ENCODE results near the gene ST3GAL3.
"Not testable (repeated sequence)": the region's sequence is repeated elsewhere in the genome, so short reads cannot be mapped to it uniquely, and the experiment has no call there.

The ST3GAL3 gene

DNA sequence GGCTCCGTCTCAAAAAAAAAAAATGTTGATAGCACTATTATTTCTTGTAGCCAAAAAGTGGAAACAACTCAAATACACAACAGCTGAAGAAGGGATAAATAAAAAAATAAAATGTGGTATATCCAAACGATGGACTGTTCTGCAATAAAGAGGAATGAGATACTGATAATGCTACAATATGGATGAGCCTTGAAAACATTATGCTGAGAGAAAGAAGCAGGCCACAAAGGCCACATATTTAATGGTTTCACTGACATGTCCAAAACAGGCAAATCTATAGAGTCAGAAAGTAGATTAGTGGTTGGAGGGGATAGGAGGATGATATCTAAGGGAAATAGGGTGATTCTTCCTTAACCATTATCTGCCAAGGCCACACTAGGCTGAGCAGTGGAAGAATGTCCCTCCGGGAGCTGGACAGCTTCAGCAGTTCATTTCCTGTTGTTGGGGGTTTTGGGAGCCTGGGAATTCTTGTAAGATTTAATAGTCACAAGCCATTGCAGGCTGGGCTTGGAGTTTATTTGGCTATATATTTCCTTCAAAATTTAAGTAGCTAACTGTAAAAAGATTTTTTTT, 53.5 kb downstream of the ST3GAL3 start:
- no peak for DNase-seq

DNA sequence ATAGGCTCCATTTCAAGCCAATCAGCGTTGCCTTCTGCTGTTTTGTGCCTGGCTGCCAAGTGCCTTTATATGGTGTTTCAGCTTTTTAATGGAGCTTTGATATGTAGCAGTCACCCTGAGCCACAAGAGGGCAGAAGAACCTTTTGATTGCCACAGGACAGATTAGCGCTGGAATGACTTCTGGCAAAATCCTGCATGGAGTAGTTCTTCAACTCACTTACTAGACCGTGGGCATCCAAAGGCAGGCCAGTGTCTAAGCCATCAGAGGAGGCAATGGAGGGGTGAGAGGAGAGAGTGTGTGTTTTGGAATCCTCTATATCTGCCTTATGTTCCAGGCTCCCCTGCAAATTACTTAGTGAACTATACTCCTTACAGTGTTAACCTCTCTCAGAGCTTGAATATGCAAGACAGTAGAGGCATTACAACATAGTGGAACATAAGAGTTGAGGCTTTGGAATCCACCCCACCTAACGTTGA, 56.2 kb downstream of the ST3GAL3 start:
- peak; percentile 95 for DNase-seq

DNA sequence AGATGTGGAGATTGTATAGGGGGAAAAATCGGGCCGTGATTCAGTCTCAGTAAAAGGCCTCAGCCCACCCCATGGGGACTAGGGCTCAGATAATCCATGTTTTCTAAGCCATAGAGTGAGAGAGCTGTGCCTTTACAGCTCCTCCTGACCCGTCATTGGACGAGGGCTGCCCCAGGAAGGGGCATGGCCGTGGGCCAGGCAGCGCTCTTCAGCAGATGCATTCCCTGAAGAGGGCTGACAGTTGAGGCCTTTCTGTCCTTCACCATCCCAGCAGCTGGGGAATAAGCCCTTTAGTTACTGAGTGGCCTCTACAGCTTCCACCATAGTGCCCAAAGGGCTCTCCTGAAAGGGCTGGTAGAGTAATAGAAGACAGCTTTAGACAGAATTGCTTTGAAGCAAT, 57.2 kb downstream of the ST3GAL3 start:
- DNase-seq: peak; percentile 77

DNA sequence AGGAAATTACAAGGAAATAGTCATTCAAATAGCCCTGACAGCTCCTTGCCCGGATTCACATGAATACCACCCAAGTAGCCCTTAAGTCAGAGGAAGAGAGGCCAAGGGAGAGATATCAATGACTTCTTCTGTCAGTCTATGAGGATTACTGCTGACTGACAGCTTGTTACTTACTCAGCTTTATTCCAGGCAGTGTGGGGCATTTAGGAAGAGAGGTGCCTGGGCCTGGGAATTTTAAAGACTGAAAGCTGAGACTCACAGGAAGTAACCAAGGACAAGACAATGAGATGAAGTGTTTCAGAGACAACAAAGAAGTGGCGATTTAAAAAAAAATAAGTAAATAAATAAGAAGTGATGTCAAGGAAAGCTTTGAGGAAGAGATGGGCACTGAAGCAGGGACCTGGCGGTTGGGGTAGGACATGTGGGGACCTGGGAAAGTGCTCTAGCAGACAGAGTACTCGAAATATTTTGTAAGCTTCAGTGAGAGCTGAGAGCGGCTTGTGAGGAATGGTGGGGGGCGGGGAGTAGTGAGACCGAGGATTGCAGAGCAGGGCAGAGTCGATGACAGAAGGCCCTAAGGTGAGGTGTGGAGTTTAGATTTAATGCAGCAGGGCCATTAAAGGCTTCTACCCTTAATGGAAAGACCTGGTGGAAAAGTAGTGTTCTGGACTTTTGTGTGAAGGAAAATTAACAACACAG, 58.9 kb downstream of the ST3GAL3 start:
- peak; percentile 86 for DNase-seq

DNA sequence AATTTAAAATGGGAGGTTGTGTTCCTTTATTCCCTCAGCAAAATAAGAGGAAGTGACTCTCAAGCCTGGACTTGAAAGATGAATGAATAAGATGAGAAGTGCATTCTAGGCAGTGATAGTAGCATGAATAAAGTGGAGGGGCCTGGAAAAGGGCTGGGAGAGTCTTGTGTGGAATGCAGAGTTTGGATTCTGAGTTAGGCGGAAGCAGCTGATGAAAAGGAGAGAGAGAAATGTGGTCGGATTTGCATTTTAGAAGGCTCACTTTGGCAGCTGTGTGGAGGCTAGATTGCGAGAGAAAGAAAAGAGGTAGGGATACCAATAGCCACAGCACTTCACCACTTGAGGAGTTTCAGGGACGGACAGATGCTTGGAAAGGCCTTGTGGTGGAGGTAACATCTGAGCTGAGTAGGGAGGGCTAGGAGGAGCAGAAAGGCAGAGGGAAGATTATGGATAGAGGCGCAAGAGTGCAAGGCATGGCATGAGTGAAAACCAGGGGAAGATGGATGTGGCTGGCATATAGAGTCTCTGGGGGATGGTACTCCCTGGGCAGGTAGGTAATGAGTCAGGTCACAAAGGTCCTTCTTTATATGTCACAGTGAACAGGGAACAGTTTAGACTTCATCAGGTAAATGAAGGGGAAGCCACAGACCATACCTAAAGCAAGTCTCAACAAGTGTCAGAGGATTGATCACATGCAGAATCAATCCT, 59.6 kb downstream of the ST3GAL3 start:
- peak; percentile 41 for DNase-seq

DNA sequence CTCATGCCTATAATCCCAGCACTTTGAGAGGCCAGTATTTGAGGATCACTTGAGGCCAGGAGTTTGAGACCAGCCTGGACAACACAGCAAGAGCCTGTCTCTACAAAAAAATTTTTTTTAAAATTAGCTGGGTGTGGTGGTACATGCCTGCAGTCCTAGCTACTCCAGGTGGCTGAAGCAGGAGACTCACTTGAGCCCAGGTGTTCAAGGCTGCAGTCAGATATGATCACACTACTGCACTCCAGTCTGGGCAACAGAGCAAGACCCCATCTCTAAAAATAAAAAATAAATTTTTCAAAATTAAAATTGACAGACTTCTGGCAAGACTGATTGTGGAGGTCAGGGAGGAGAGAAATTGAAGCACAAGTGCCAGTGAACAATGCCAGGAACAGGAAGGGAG, 60.8 kb downstream of the ST3GAL3 start:
- no peak for DNase-seq

DNA sequence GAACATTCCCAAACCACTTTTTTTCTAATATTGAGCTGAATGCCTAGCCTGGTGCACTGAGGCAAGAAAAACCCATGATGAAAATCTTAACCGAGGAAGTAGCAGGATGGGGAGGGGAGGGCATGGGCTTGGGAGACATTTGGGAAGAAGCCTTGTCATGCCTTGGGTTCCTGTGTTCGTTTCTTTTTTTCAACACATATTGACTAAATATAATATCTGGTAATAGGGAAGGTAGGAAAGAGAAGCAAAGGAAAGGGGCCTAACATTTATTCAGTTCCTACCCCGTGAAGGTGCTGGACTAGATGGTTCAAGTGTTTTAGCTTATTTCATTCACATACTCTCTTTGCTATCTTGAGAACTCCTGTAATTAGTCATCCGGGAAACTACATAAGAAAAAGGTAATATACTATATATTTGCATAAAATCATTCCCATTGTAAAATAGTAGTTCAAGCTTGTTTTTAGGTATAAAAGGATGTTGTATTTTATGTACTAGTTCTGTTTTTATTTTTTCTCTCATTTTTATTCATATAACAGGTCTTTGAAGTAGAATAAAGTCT, 62.1 kb downstream of the ST3GAL3 start:
- no peak for DNase-seq

DNA sequence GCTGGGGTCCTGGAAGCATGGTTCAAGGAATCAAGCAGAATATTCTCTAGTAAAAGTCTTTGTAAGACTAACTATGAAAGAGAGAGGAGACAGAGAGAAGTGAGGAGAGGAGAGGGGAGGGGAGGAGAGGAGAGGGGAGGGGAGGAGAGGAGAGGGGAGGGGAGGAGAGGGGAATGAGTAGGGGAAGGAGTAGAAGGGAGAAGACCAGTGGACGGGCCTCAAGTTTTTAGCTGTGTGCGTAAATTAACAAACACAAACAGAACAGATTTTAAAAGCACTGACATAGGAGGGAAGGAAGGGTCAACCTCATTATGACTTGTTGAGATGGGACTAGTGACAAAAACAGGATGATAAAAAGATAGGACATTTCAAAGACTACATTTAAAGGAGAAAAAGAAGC, 62.8 kb downstream of the ST3GAL3 start:
- no peak for DNase-seq

DNA sequence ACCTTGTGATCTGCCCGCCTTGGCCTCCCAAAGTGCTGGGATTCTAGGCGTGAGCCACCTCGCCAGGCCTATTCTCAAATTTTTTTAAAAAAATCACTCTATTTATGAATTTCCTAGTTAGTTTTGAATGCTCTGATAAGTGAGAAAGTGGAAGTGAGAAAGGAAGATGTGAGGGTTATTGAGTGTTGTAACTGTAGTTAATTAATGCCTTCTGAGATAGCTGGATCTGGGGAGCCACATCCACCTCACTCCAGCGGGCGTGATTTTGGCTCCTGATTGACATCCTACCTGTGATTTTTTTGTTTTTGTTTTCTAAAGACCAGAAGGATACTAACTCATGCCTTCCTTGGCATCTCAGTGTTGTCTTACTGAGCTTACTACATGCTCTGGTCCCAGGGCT, 65.6 kb downstream of the ST3GAL3 start:
- DNase-seq: no peak

DNA sequence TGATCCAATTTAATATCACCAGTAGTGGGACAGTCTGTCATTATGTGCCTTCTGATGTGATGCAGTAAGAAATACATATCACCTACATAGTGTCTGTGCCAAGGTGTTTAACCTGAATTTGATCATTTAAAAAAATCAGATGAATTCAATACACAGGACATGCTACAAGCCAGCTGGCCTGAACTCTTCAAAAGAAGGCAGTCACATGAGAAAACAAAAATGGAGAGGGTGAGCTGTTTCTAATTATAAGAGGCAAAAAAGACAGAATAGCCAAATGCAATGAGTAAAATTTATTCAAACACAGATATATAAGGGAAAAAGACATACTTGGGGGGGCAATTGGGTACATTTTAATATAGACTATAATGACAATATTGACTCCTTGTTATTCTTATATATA, 66.5 kb downstream of the ST3GAL3 start:
- no peak for DNase-seq

DNA sequence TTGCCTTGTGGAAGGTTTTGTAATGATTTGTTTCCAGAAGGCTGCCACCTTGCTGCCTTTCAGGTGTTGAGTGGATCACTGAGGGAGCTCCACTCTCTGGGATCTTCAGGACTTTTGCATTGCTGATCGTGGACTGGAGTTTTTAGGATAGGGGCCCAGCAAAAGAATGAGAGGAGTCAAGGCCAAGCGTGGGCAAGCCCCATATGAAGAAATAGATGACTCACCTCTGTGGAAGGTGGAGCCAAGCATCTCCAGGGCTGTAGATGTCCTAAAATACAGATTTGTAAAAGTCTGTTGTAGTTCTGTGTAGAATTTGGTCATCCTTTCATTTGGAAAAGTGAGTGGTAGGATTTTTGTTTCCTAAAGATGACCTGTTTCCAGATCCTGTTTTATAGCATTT, 67.0 kb downstream of the ST3GAL3 start:
- DNase-seq: no peak

DNA sequence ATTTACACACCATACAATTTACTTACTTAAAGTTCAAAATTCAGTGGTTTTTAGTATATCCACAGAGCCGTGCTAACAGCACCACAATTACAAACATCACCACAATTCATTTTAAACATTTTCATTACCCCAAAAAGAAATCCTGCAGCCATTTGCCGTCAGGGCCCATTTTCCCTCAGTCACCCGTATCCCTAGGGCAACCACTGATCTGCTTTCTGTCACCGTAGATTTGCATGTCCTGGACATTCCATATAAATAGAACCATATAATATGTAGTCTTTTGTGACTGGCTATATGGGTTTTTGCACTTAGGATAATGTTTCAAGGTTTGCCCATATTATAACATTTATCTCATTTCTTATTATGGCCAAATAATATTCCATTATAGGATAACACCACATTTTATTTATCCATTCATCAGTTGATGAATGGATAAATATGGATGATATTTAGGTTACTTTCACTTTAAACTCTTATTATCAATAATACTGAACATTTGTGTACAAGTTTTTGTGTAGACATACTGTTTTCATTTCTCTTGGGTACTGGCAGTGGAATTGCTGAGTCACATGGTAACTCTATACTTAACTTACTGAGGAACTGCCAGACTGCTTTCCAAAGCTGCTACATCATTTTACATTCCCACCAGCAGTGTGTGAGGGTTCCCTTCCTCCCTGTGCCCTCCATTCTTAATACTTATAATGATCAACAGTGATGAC, 68.9 kb downstream of the ST3GAL3 start:
- DNase-seq: no peak

DNA sequence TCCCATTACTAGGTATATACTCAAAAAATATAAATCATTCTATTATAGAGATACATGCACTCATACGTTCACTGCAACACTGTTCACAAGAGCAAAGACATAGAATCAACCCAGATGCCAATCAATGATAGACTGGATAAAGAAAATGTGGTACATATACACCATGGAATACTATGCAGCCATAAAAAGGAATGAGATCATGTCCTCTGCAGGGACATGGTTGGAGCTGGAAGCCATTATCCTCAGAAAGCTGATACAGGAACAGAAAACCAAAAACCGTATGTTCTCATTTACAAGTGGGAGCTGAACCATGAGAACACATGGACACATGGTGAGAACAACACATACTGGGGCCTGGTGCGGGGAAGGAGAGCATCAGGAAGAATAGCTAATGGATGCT, 70.6 kb downstream of the ST3GAL3 start:
- DNase-seq: not testable (repeated sequence)

DNA sequence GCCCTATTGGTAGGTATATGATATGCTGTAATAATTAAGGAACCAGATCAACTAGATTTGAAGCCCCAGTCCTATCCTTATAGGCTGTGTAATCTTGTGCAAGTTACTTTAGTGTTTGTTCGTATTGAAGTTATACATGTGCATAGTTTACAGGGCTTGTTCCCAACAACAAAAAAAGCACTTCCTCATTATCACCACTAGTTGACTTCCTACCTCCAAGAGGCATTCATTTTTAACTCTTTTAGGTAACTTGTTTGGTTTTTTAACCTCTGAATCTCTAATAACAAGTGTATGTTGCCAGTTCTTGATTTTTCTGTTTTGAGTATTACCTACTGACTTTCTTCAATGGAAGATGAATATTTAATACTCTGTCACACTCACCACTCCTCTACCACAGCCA, 71.9 kb downstream of the ST3GAL3 start:
- no peak for DNase-seq

DNA sequence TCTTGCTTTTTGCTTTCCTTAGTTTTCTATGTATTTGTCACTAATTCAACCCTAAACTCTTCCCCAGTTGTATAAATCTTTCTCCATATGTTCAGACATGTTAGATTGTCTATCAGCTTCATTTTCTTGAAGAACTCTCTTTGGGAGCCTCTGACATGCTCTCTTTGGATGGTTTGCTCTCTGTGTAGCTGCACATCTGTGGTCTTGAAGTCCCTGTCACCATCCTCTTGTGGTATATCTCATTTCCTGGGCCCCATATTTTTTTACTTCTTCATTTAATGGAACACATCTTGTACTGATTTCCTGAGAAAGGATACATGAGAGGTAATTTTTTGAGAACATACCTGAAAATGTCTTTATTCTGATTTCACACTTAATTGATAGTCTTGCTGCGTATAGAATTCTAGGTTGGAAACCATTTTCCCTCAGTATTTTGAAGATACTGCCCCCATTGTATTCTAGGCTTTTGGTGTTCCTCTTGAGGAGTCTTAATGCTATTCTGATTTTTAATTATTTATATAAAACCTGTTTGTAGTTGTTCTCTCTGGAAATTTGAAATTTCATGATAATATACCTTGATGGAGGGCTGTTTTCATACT, 72.6 kb downstream of the ST3GAL3 start:
- no peak for DNase-seq

DNA sequence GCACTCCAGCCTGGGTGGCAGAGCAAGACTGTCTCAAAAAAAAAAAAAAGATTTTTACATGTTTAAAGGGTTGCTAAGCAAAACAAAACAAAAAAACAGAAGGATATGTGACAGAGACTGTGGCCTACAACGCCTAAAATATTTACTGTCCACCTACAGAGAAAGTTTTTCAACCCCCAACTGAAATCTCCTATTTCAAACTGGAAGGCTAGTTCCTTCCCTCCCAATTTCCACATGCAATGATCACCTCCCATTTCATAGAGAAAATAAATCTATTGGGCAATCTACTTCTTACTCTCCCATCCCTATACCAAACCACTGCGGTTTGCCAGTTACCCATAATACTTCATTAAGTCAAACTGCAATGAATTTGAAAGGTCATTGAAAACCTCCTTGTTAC, 74.2 kb downstream of the ST3GAL3 start:
- DNase-seq: no peak

DNA sequence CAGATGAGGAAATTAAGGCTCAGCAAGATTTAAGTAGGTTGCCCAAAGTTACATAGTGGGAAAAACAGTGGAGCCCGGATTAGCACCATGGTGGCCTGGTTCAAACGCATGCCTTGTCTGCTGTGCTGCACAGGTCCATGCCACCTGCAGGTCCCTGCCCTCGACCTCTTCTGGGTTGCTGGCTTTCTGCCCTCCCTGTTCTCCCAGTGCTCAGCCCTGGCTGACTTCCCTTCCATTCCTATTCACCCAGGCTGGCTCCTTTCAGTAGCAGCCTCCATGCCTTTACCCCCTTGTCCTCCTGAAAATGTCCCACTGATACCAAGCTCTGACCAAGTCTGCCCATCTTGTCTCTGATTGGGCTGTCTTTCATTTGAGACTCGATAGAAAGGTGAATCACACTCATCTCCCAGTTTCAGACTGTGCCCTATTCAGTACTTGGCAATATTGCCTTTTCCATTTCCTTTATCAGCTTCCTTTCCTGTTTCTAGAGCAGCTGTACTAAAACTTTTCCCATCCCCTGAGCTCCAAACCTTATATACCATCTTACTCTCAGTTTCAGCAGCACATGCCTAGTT, 75.8 kb downstream of the ST3GAL3 start:
- no peak for DNase-seq

DNA sequence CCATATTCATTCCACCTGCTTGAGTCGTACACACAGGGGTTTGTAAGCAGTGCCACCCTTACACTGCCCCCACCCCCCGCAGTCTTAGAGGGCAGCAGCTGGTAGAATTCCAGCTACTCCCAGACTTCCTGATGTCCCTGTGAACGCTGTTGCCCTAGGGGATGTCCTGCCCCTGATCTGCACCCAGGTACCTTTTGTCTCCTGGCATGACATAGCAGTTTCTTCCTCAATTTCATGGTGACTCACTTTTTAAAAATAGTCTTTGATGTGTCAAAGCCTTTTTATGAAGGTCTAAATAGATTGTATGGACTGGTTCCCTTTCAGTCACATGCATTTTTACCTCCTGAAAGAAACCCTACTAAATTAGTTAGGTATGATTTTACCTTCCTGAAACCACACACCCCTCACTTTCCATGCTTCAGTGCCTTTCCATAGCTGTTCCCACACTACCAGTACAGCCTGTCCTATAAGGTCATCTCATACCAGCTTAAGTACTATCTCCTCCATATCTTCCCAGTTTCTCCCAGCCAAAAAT, 76.4 kb downstream of the ST3GAL3 start:
- no peak for DNase-seq

DNA sequence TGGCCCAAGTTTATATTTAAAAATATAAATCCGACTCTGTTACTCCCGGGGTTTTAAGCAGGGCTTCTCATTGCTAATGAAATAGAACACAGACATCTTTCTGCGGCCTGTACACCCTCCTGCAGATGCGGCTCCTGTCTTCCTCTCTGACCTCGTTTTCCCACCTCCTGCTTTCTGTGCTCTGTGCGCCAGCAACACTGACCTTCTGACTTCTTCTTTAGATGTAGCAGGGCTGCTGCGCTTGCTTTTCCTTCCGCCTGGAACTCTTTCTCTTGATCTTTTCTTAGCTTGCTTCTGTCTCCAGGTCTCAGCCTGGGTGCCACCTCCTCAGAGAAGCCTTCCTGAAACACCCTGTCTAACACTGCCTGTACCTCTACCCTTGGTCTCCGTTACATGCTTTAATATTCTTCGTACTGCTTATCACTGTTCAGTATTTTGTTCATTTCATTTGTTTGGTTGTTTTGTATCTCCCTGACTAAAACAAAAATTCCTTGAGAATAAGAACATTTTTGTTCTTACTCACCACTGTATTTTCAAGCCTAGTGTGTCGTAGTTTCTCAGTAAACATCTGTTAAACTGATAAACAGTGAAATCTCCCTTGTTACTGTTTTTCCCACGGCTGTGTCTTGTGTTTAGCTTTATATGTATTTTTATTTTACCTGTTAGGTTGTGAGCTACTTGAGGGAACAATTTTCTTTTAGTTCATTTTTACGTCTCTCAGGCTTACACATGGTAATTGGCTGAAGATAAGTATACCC, 79.0 kb downstream of the ST3GAL3 start:
- no peak for DNase-seq

DNA sequence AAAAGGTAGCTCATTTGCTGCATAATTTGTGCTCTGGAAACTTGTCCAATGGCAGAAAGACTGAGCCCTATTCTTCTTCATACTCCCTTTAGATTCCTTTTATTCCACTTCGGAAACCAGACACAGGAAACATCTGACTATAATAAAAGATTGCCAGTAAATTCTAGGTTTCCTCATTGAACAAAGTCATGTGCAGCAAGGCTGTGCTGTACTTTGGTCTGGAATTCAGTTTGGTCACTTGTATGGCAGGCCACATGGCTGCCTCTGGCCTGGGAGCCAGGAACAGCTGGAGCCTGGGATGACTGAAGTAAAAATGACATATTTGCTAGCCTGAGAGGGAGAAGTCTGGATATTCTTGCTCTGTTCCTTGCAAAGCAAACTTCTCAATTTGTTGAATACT, 79.6 kb downstream of the ST3GAL3 start:
- no peak for DNase-seq

Data from NCI-H82 (cell line).